SU-DHL-6 (cell line): Measurements from ENCODE around the gene PTPRN2.

Experiments
- H2AFZ ChIP-seq: fragments of 200-600 bp; sonication (generic); 2 replicates; pipeline ENCODE4 v1.6.1; 2014; ENCODE audit warnings: low read depth, mild to moderate bottlenecking, moderate library complexity, mixed read lengths, antibody characterized with exemption, low read length; ENCODE audit not compliant: severe bottlenecking
- H3F3A ChIP-seq: fragments of 200-600 bp; shearing (Covaris generic); 2 replicates; pipeline ENCODE4 v1.6.0; 2016; ENCODE audit warnings: antibody characterized with exemption, mild to moderate bottlenecking; ENCODE audit not compliant: insufficient read depth
- H3K27ac ChIP-seq: fragments of 200-600 bp; sonication (generic); 2 replicates; pipeline ENCODE4 v1.5.1; 2016; ENCODE audit warnings: low read depth, mild to moderate bottlenecking, low read length, moderate library complexity, mixed read lengths
- H3K27me3 ChIP-seq: fragments of 200-600 bp; sonication (generic), shearing (Covaris generic); 2 replicates; pipeline ENCODE4 v1.6.0; 2014; ENCODE audit warnings: mild to moderate bottlenecking, low read length
- H3K36me3 ChIP-seq: fragments of 200-600 bp; sonication (generic); 2 replicates; pipeline ENCODE4 v1.6.1; 2014; ENCODE audit warnings: mild to moderate bottlenecking, low read length, mixed read lengths
- H3K4me2 ChIP-seq: fragments of 300-600, 200-600 bp; shearing (Covaris generic), sonication (generic); 2 replicates; pipeline ENCODE4 v1.6.0; 2014; ENCODE audit warnings: low read length, low read depth, mild to moderate bottlenecking; ENCODE audit not compliant: poor library complexity, severe bottlenecking
- H3K4me3 ChIP-seq: fragments of 200-600 bp; sonication (generic); 2 replicates; pipeline ENCODE4 v1.5.1; 2014; ENCODE audit warnings: antibody characterized with exemption, low read length, mild to moderate bottlenecking, mixed read lengths; ENCODE audit not compliant: insufficient read depth, poor library complexity, severe bottlenecking
- H3K79me2 ChIP-seq: fragments of 200-600 bp; sonication (generic); 2 replicates; pipeline ENCODE4 v1.6.1; 2014; ENCODE audit warnings: mild to moderate bottlenecking, low read length, moderate library complexity; ENCODE audit not compliant: insufficient read depth
- H3K9ac ChIP-seq: fragments of 200-600 bp; sonication (generic); 2 replicates; pipeline ENCODE4 v1.7.0; 2014; ENCODE audit warnings: mild to moderate bottlenecking, low read length
- H3K9me2 ChIP-seq: fragments of 200-600 bp; sonication (generic); replicated peaks from 2 replicates; pipeline ENCODE4 v1.6.1; 2014; ENCODE audit warnings: low read length; ENCODE audit not compliant: insufficient read depth
- H3K9me3 ChIP-seq: fragments of 200-600 bp; sonication (generic); 2 replicates; pipeline ENCODE4 v1.6.1; 2014; ENCODE audit warnings: low read length, mixed read lengths; ENCODE audit not compliant: insufficient read depth
- H4K20me1 ChIP-seq: fragments of 200-600 bp; sonication (generic); 2 replicates; pipeline ENCODE4 v1.6.1; 2014; ENCODE audit warnings: low read depth, mild to moderate bottlenecking, antibody characterized with exemption, low read length, moderate library complexity, mixed read lengths
- CTCF ChIP-seq: fragments of 200-600 bp; sonication (generic); IDR thresholded peaks from one replicate; pipeline ENCODE4 v1.5.1; 2017; ENCODE audit warnings: antibody characterized with exemption, mild to moderate bottlenecking, low read length, moderate library complexity; ENCODE audit not compliant: insufficient read depth, poor library complexity, severe bottlenecking
- EZH2phosphoT487 ChIP-seq: fragments of 200-600 bp; sonication (generic), shearing (Covaris generic); conservative IDR thresholded peaks from 2 replicates; pipeline ENCODE4 v1.6.1; 2018; ENCODE audit warnings: mild to moderate bottlenecking, antibody characterized with exemption, low read length, moderate library complexity, mixed read lengths

The PTPRN2 gene

GRCh38 chr7:157827045-157827862 is 760.4 kb downstream of the PTPRN2 start:
- Histone ChIP-seq H3K27me3 (no peaks in the 10 kb centered on the region), H3K27ac (no peak overlapping the region), H3K9me3 (no peaks in the 10 kb centered on the region), H3K4me3 (no peak overlapping the region), H3F3A (no peaks in the 10 kb centered on the region), H3K79me2 (no peaks in the 10 kb centered on the region), H3K4me2 (no peak overlapping the region), H3K36me3 (no peaks in the 10 kb centered on the region), H3K9me2 (no peaks in the 10 kb centered on the region), H4K20me1 (no peaks in the 10 kb centered on the region), H2AFZ (no peak overlapping the region), H3K9ac (no peak overlapping the region)
- TF ChIP-seq CTCF (no peak), EZH2phosphoT487 (no peak)

GRCh38 chr7:157826566-157826965 is 761.1 kb downstream of the PTPRN2 start:
- no peaks in the 10 kb centered on the region for H3K9me2 ChIP-seq
- H3K79me2 ChIP-seq = no peaks in the 10 kb centered on the region
- H3K4me2 ChIP-seq = no peak overlapping the region
- H3K36me3 ChIP-seq = no peaks in the 10 kb centered on the region
- H3K27ac ChIP-seq = no peak overlapping the region
- TF ChIP-seq EZH2phosphoT487 = no peak
- TF ChIP-seq CTCF = no peak
- H3K4me3 ChIP-seq = no peak overlapping the region
- no peaks in the 10 kb centered on the region for H3F3A ChIP-seq
- no peaks in the 10 kb centered on the region for H3K27me3 ChIP-seq
- no peak overlapping the region for H2AFZ ChIP-seq
- no peaks in the 10 kb centered on the region for H4K20me1 ChIP-seq
- H3K9me3 ChIP-seq = no peaks in the 10 kb centered on the region
- no peak overlapping the region for H3K9ac ChIP-seq

- TF ChIP-seq EZH2phosphoT487 (no peak), CTCF (no peak)
- no peaks in the 10 kb centered on the region for H3K9me3 ChIP-seq
- H3K4me3 ChIP-seq = no peak overlapping the region
- no peaks in the 10 kb centered on the region for H4K20me1 ChIP-seq
- no peak overlapping the region for H2AFZ ChIP-seq
- H3K27ac ChIP-seq = no peak overlapping the region
- no peaks in the 10 kb centered on the region for H3K36me3 ChIP-seq
- no peak overlapping the region for H3K4me2 ChIP-seq
- H3K27me3 ChIP-seq = no peaks in the 10 kb centered on the region
- no peaks in the 10 kb centered on the region for H3F3A ChIP-seq
- no peaks in the 10 kb centered on the region for H3K9me2 ChIP-seq
- no peaks in the 10 kb centered on the region for H3K79me2 ChIP-seq
- no peak overlapping the region for H3K9ac ChIP-seq
These were observed 762.3 kb downstream of the PTPRN2 start for GRCh38 chr7:157825325-157825724.
